BE2C (cell line): ENCODE measurements around the gene ITGB2.

ENCODE experiments used
- DNase-seq: peaks from one replicate; pipeline ENCODE4 v3.0.0-alpha.2; 2020
- H3K27me3 ChIP-seq: fragments of 250-450 bp; sonication (Bioruptor Pico); 2 replicates; pipeline ENCODE4 v1.5.1; 2020; ENCODE audit warnings: mild to moderate bottlenecking
- H3K36me3 ChIP-seq: fragments of 250-450 bp; sonication (Bioruptor Pico); 2 replicates; pipeline ENCODE4 v1.5.1; 2020; ENCODE audit warnings: mild to moderate bottlenecking
- H3K4me1 ChIP-seq: fragments of 250-450 bp; sonication (Bioruptor Pico); 2 replicates; pipeline ENCODE4 v1.5.1; 2020
- H3K4me3 ChIP-seq: 2 replicates; pipeline ENCODE4 v1.5.1; 2011; ENCODE audit warnings: low read depth, low read length
- H3K9me3 ChIP-seq: fragments of 250-450 bp; sonication (Bioruptor Pico); 2 replicates; pipeline ENCODE4 v1.5.1; 2020
- CTCF ChIP-seq: IDR thresholded peaks from 2 replicates; pipeline ENCODE4 v1.5.1; 2012; ENCODE audit warnings: mild to moderate bottlenecking, low read depth, low read length

The ITGB2 gene

DNA sequence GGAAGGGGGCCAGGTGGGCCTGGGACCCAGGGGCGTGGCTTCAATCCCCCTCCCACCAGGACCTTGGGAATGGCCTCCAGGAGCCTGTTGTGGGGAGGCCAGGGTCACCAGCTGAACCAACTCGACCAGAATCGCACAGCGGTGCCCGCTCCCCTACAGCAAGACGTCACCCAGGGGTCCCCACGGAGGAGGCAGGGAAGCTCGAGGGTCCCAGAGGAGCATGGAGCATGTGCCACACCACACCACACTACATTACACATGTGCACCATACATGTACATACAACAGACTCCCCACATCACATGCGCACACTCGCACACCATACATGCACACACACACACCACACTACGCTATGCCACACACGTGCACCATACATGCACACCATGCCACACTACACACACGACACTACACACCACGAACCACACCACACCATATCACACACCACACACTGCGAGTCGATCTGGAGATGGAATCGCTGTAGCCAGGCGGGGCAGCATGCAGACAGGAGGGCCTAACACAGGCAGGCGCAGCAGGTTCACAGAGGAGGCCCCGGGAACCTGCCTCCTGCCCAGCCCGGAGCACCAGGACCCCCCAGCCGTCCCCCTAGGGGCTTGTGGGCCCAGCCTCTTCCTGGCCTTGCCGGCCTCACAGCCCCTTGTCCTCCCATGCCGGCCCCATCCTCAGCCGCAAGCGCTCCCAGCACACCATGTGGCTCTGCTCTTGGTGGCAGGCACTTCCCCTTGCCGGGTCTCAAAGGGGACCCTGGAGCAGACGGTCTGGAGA, 596 bp downstream of the ITGB2 start:
- Histone ChIP-seq H3K4me1 (no peaks in the 10 kb centered on the region), H3K4me3 (no peak overlapping the region), H3K36me3 (no peaks in the 10 kb centered on the region), H3K27me3 (peaks cover 74% of the 10 kb centered on the region), H3K9me3 (no peaks in the 10 kb centered on the region)
- DNase-seq = no peak
- no peak for TF ChIP-seq CTCF

DNA sequence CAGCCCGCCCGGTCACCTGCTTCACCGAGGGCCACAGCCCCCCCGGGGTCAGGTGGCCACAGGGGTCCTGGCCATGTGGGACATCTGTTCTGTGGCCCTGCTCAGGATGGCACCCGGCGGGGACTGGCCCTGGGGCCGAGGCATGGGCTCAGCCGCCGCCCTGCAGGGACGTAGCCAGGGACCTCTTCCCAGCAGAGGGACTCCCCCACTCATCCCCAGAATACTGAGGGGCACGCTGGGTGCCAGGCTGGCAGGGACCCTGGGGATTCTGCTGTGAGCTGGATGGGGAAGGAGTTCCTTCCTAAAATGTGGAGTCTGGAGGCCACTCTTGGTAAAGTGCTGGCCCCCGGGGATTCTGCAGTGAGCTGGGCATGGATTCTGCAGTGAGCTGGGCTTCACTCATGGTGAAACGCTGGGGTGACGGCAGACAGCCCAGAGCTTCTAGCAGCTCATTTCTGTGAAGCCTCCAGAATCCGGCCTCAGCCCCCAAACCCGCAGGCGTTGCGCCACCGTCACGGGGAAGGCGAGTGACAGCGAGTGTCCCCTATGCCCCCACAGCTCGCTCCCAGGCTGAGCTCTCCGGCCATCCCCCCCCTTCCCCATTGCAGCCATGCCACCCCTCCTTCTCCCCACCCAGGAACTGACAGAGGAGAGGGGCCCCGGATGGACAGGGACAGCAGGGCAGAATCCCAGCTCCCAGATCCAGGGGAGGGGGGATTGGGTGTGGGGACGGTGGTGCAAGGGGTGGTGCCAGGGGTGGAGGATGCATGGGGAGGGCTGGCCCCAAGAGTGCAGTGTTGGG, 1.4 kb downstream of the ITGB2 start:
- Histone ChIP-seq H3K4me1 (no peaks in the 10 kb centered on the region), H3K4me3 (no peak overlapping the region), H3K27me3 (peaks cover 66% of the 10 kb centered on the region), H3K36me3 (no peaks in the 10 kb centered on the region), H3K9me3 (no peaks in the 10 kb centered on the region)
- TF ChIP-seq CTCF = no peak
- no peak for DNase-seq

- Histone ChIP-seq H3K4me1 (no peaks in the 10 kb centered on the region), H3K27me3 (peaks cover 59% of the 10 kb centered on the region), H3K4me3 (no peak overlapping the region), H3K9me3 (no peaks in the 10 kb centered on the region), H3K36me3 (no peaks in the 10 kb centered on the region)
- no peak for TF ChIP-seq CTCF
- no peak for DNase-seq
Observed at GRCh38 chr21:44918581-44919033, 2.1 kb downstream of the ITGB2 start.

GRCh38 chr21:44918107-44918470, 2.6 kb downstream of the ITGB2 start:
- no peaks in the 10 kb centered on the region for H3K4me1 ChIP-seq
- TF ChIP-seq CTCF = no peak
- H3K9me3 ChIP-seq = no peaks in the 10 kb centered on the region
- H3K4me3 ChIP-seq = no peak overlapping the region
- peaks cover 54% of the 10 kb centered on the region for H3K27me3 ChIP-seq
- no peaks in the 10 kb centered on the region for H3K36me3 ChIP-seq
- DNase-seq = no peak

- no peak for TF ChIP-seq CTCF
- no peak for DNase-seq
- no peak overlapping the region for H3K4me3 ChIP-seq
- H3K4me1 ChIP-seq = no peaks in the 10 kb centered on the region
- no peaks in the 10 kb centered on the region for H3K36me3 ChIP-seq
- peaks cover 48% of the 10 kb centered on the region for H3K27me3 ChIP-seq
- H3K9me3 ChIP-seq = no peaks in the 10 kb centered on the region
Observed at GRCh38 chr21:44917446-44918106, 3.1 kb downstream of the ITGB2 start.

DNA sequence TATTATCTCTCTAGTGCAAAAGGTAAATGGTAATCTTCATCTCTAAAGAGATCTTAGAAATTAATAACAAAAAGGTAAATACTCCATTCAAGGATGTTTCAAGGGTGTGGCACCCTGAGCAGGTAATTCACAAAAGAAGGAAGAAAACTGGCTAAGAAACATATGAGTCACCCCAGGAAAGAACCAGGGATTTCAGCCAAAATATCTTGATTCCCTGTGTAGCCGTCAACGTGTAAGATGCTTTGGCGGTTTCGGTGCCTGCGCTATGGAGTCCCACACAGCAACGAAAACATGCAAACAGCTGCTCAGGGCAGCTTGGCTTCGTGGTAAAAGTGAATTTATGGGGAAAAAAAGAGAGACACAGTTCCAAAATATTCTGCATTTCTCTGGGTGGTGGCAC, 3.7 kb downstream of the ITGB2 start:
- Histone ChIP-seq H3K36me3 (no peaks in the 10 kb centered on the region), H3K4me1 (no peaks in the 10 kb centered on the region), H3K4me3 (no peak overlapping the region), H3K27me3 (peaks cover 42% of the 10 kb centered on the region), H3K9me3 (no peaks in the 10 kb centered on the region)
- DNase-seq = no peak
- no peak for TF ChIP-seq CTCF
